Measurements from ENCODE around the gene ELN. TPM values are rescaled to one million over a fixed set of nuclear protein-coding genes. Genes with fewer than 3 reads are reported as not detected.

Gene ELN
- total and polyA plus RNA-seq, 9 donors, result 13.2 to 51.5 (median 38.1) TPM

- no peak overlapping the region for H3K4me3 ChIP-seq
- no peak overlapping the region for H3K27ac ChIP-seq
- peaks cover 12% of the 10 kb centered on the region for H3K4me1 ChIP-seq (ENCODE audit: insufficient read depth)
- no peaks in the 10 kb centered on the region for H3K36me3 ChIP-seq
- no peak for DNase-seq
- WGBS, 3 donors, result 49 to 69% (median 60%) methylated on average over 4 of the region's 4 CpGs
- intact Hi-C loops (cut with DNase I), result no loop called here
- H3K27me3 ChIP-seq, result no peaks in the 10 kb centered on the region
- no peaks in the 10 kb centered on the region for H3K9me3 ChIP-seq
- TF ChIP-seq POLR2A (IDR thresholded peaks at IDR 0.05), result no peak
- TF ChIP-seq CTCF (IDR thresholded peaks at IDR 0.05), result no peak
- no peak for TF ChIP-seq EP300 (IDR thresholded peaks at IDR 0.05)
Measured at GRCh38 chr7:74001150-74001494, 26.9 kb upstream of the ELN start.

GRCh38 chr7:74002474-74003017 is 25.4 kb upstream of the ELN start:
- H3K9me3 ChIP-seq, result no peaks in the 10 kb centered on the region
- intact Hi-C loops (cut with DNase I), result no loop called here
- DNase-seq, result no peak
- TF ChIP-seq EP300 (IDR thresholded peaks at IDR 0.05) (no peak), POLR2A (IDR thresholded peaks at IDR 0.05) (no peak), CTCF (IDR thresholded peaks at IDR 0.05) (no peak)
- no peaks in the 10 kb centered on the region for H3K27me3 ChIP-seq
- peaks cover 17% of the 10 kb centered on the region for H3K4me1 ChIP-seq (ENCODE audit: insufficient read depth)
- WGBS, 3 donors, result 33 to 52% (median 36%) methylated on average over 16 of the region's 16 CpGs
- no peak overlapping the region for H3K4me3 ChIP-seq
- no peak overlapping the region for H3K27ac ChIP-seq
- H3K36me3 ChIP-seq, result no peaks in the 10 kb centered on the region

GRCh38 chr7:74003621-74004020 is 24.4 kb upstream of the ELN start:
- Histone ChIP-seq H3K27ac (no peak overlapping the region), H3K9me3 (no peaks in the 10 kb centered on the region), H3K4me1 (ENCODE audit: insufficient read depth) (peaks cover 17% of the 10 kb centered on the region), H3K36me3 (no peaks in the 10 kb centered on the region), H3K4me3 (no peak overlapping the region), H3K27me3 (no peaks in the 10 kb centered on the region)
- 89 to 98% (median 94%) methylated on average over 8 of the region's 8 CpGs for WGBS, 3 donors
- intact Hi-C loops (cut with DNase I), result no loop called here
- TF ChIP-seq POLR2A (IDR thresholded peaks at IDR 0.05) (no peak), CTCF (IDR thresholded peaks at IDR 0.05) (no peak), EP300 (IDR thresholded peaks at IDR 0.05) (no peak)
- DNase-seq, result no peak

- Histone ChIP-seq H3K4me1 (ENCODE audit: insufficient read depth) (peaks cover 4% of the 10 kb centered on the region), H3K9me3 (no peaks in the 10 kb centered on the region), H3K36me3 (no peaks in the 10 kb centered on the region), H3K27me3 (no peaks in the 10 kb centered on the region), H3K27ac (no peak overlapping the region), H3K4me3 (no peak overlapping the region)
- intact Hi-C loops (cut with DNase I), result no loop called here
- no peak for DNase-seq
- no peak for TF ChIP-seq EP300 (IDR thresholded peaks at IDR 0.05)
- no peak for TF ChIP-seq POLR2A (IDR thresholded peaks at IDR 0.05)
- no peak for TF ChIP-seq CTCF (IDR thresholded peaks at IDR 0.05)
- 46 to 58% (median 48%) methylated on average over 5 of the region's 5 CpGs for WGBS, 3 donors
Measured at GRCh38 chr7:74006032-74006431, 21.9 kb upstream of the ELN start.
